HepG2 (cell line): ENCODE data around the gene HAGH. TPM values are rescaled to one million over a fixed set of nuclear protein-coding genes. Genes with fewer than 3 reads are reported as not detected.

Experiments
- CREB1 ChIP-seq, 2 experiments: fragments of 450-650 bp in 1 of 2; IDR thresholded peaks; 2 replicates each; pipeline ENCODE4 v1.6.1; 2016 to 2017; ENCODE audit warnings: control low read depth in 1 of 2, mild to moderate bottlenecking in 1 of 2, missing compliant biosample characterization in 1 of 2, missing genetic modification characterization in 1 of 2
- DR1 ChIP-seq: sonication (generic); formaldehyde crosslinking; IDR thresholded peaks from 2 replicates; pipeline ENCODE4 v1.8.0; 2021; ENCODE audit warnings: mild to moderate bottlenecking, missing genetic modification reagents, inconsistent platforms
- EZH2 ChIP-seq: conservative IDR thresholded peaks from 2 replicates; pipeline ENCODE4 v1.6.1; 2012; ENCODE audit warnings: mild to moderate bottlenecking, low read depth, low read length, moderate library complexity
- FOXA3 ChIP-seq: IDR thresholded peaks from 2 replicates; pipeline ENCODE4 v1.6.1; 2016; ENCODE audit warnings: missing genetic modification reagents, missing compliant biosample characterization
- GATAD1 ChIP-seq: IDR thresholded peaks from 2 replicates; pipeline ENCODE4 v1.6.1; 2016; ENCODE audit warnings: missing genetic modification reagents, missing compliant biosample characterization
- HMG20A ChIP-seq: IDR thresholded peaks from 2 replicates; pipeline ENCODE4 v1.6.1; 2016; ENCODE audit warnings: borderline replicate concordance
- JUNB ChIP-seq: sonication (generic); formaldehyde crosslinking; IDR thresholded peaks from 2 replicates; pipeline ENCODE4 v1.8.0; 2022; ENCODE audit warnings: missing genetic modification reagents, mild to moderate bottlenecking, borderline replicate concordance
- KDM3A ChIP-seq: IDR thresholded peaks from 2 replicates; pipeline ENCODE4 v1.6.1; 2018; ENCODE audit warnings: low read depth, missing compliant biosample characterization
- MYC ChIP-seq: sonication (generic); formaldehyde crosslinking; IDR thresholded peaks from 2 replicates; pipeline ENCODE4 v1.9.0; 2021; ENCODE audit warnings: missing genetic modification reagents, borderline replicate concordance
- NCOA5 ChIP-seq: sonication (generic); formaldehyde crosslinking; IDR thresholded peaks from 2 replicates; pipeline ENCODE4 v1.4.0; 2020; ENCODE audit warnings: missing genetic modification reagents
- PCBP2 ChIP-seq: fragments of 200-400 bp; formaldehyde crosslinking; optimal IDR thresholded peaks from 2 replicates; pipeline ENCODE3; 2018; ENCODE audit warnings: low read length, low read depth; ENCODE audit not compliant: poor library complexity, severe bottlenecking
- PITX1 ChIP-seq: sonication (generic); formaldehyde crosslinking; IDR thresholded peaks from 2 replicates; pipeline ENCODE4 v1.5.1; 2020; ENCODE audit warnings: mild to moderate bottlenecking, missing genetic modification reagents
- RBFOX2 ChIP-seq: fragments of 200-400 bp; formaldehyde crosslinking; IDR thresholded peaks from 2 replicates; pipeline ENCODE4 v1.6.1; 2017; ENCODE audit warnings: low read depth, mild to moderate bottlenecking, low read length
- SAP130 ChIP-seq: IDR thresholded peaks from 2 replicates; pipeline ENCODE4 v1.6.1; 2016; ENCODE audit warnings: low read depth
- SIX1 ChIP-seq: sonication (generic); formaldehyde crosslinking; IDR thresholded peaks from 2 replicates; pipeline ENCODE4 v1.4.0; 2020; ENCODE audit warnings: missing genetic modification reagents, borderline replicate concordance
- SOX13 ChIP-seq, 3 experiments: fragments of 450-650 bp in 1 of 3; sonication (generic) in 1 of 3; formaldehyde crosslinking in 1 of 3; IDR thresholded peaks in 2 of 3; conservative IDR thresholded peaks in 1 of 3; 2 replicates each; pipeline versions ENCODE4 v1.5.0 to v1.6.1; 2016 to 2020; ENCODE audit warnings: antibody characterized with exemption in 1 of 3, mild to moderate bottlenecking in 1 of 3, missing compliant biosample characterization in 1 of 3, missing genetic modification reagents in 1 of 3, moderate library complexity in 1 of 3
- TCF12 ChIP-seq, 2 experiments: fragments of 450-650 bp in 1 of 2; sonication (generic) in 1 of 2; formaldehyde crosslinking in 1 of 2; IDR thresholded peaks; 2 replicates each; pipeline versions ENCODE4 v1.6.1 to v1.8.0; 2017 to 2022; ENCODE audit warnings: antibody characterized with exemption in 1 of 2, mild to moderate bottlenecking in 1 of 2, missing genetic modification reagents in 1 of 2, moderate library complexity in 1 of 2
- XBP1 ChIP-seq: sonication (generic); formaldehyde crosslinking; IDR thresholded peaks from 2 replicates; pipeline ENCODE4 v1.5.0; 2020; ENCODE audit warnings: missing genetic modification reagents
- ZC3H13 ChIP-seq: sonication (generic); formaldehyde crosslinking; IDR thresholded peaks from 2 replicates; pipeline ENCODE4 v1.8.1; 2023; ENCODE audit warnings: mild to moderate bottlenecking, missing genetic modification reagents, moderate library complexity
- ZFP90 ChIP-seq: sonication (generic); formaldehyde crosslinking; IDR thresholded peaks from 2 replicates; pipeline ENCODE4 v1.8.0; 2022; ENCODE audit warnings: missing genetic modification reagents, mild to moderate bottlenecking, inconsistent platforms, borderline replicate concordance
- ZNF143 ChIP-seq: sonication (generic); formaldehyde crosslinking; IDR thresholded peaks from 2 replicates; pipeline ENCODE4 v1.4.0; 2020; ENCODE audit warnings: missing genetic modification reagents
- ZSCAN30 ChIP-seq: sonication (generic); formaldehyde crosslinking; IDR thresholded peaks from 2 replicates; pipeline ENCODE4 v1.5.0; 2020; ENCODE audit warnings: mild to moderate bottlenecking, missing genetic modification reagents
- polyA plus RNA-seq, 8 experiments: library from polyadenylated mRNA; depleted of rRNA in 3 of 8; stranded (reverse) in 7 of 8; unstranded in 1 of 8; fragments of >200 nt; fragmentation: Illumina TruSeq in 4 of 8; extraction: Trizol in 4 of 8; gene quantifications; 2 replicates each; pipeline versions ENCODE4 v1.2.1 to v1.2.3, GENCODE V29; 2011 to 2016; ENCODE audit warnings: low read depth in 4 of 8, missing spikeins in 1 of 8, mixed read lengths in 1 of 8; ENCODE audit not compliant: insufficient read depth in 1 of 8
- total RNA-seq, 5 experiments: library from RNA; depleted of rRNA; stranded (reverse); fragments of >200 nt; fragmentation: Illumina TruSeq; extraction: Trizol; gene quantifications; 2 replicates each; pipeline ENCODE4 v1.2.3, GENCODE V29; 2016; ENCODE audit warnings: low read depth in 1 of 5
- TF ChIP-seq, protein P1 (sequence below): sonication (generic); formaldehyde crosslinking; IDR thresholded peaks from 2 replicates; pipeline ENCODE4 v1.4.0; 2020; ENCODE audit warnings: missing genetic modification reagents
- TF ChIP-seq, protein P2 (sequence below): IDR thresholded peaks from 2 replicates; pipeline ENCODE4 v1.6.1; 2016; ENCODE audit warnings: mild to moderate bottlenecking, missing biosample characterization, missing genetic modification reagents
- TF ChIP-seq, protein P3 (sequence below): sonication (generic); formaldehyde crosslinking; IDR thresholded peaks from 2 replicates; pipeline ENCODE4 v1.4.0; 2020; ENCODE audit warnings: missing genetic modification reagents
- TF ChIP-seq, protein P4 (sequence below): sonication (generic); formaldehyde crosslinking; IDR thresholded peaks from 2 replicates; pipeline ENCODE4 v1.5.1; 2020; ENCODE audit warnings: mild to moderate bottlenecking, missing genetic modification reagents, moderate library complexity

HAGH gene
- total and polyA plus RNA-seq, 2 of the 13 experiments (the other 11 are each of a cell fraction or from before 2014, with no cell fraction given): 70.4 to 95.4 TPM

DNA sequence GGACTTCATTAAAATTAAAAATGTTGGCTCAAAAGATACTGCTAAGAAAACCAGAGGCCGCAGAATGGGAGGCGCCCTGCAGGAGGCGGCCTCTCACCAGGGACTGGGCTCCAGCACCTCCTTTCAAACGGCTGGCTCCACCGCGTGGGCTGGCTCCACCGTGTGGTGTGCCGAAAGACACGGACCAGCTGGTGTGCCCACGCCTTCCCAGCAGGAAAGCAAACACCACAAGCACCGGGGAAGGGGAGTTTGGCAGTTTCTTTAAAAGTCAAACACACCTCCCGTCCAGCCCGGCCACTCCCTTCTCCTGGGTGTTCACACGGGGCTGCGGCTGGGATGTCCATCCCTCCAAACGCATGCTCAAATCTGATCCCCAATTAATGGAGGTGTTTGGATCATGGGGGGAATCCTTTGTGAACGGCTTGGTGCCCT lies 13.9 kb downstream of the HAGH start (continued):
- TF ChIP-seq CREB1 (IDR thresholded peaks at IDR 0.05): no peak
- TF ChIP-seq CREB1 (CRISPR knock-in tag; IDR thresholded peaks at IDR 0.05): 0 out of 2 replicates have a peak, but pooled peaks have one; percentile 17
- peak; percentile 57 for TF ChIP-seq GATAD1 (CRISPR knock-in tag)
- peak; percentile 73 for TF ChIP-seq SAP130 (CRISPR knock-in tag)
- TF ChIP-seq MYC (CRISPR knock-in tag): peak; percentile 81; the same call in 1 of the 2 replicates
- TF ChIP-seq, protein P1, sequence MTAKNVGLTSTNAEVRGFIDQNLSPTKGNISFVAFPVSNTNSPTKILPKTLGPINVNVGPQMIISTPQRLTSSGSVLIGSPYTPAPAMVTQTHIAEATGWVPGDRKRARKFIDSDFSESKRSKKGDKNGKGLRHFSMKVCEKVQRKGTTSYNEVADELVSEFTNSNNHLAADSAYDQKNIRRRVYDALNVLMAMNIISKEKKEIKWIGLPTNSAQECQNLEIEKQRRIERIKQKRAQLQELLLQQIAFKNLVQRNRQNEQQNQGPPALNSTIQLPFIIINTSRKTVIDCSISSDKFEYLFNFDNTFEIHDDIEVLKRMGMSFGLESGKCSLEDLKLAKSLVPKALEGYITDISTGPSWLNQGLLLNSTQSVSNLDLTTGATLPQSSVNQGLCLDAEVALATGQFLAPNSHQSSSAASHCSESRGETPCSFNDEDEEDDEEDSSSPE: no peak
- TF ChIP-seq DR1: no peak
- no peak for TF ChIP-seq SOX13 (IDR thresholded peaks at IDR 0.05)
- TF ChIP-seq SOX13 (CRISPR knock-in tag; conservative IDR thresholded peaks at IDR 0.05 in 1 of 2, IDR thresholded peaks at IDR 0.05 in 1 of 2): 0 out of 4 replicates have a peak, but pooled peaks of 1 of the 2 experiments have one; percentile 34
- TF ChIP-seq SIX1: no peak
- no peak for TF ChIP-seq EZH2
- TF ChIP-seq, protein P2, sequence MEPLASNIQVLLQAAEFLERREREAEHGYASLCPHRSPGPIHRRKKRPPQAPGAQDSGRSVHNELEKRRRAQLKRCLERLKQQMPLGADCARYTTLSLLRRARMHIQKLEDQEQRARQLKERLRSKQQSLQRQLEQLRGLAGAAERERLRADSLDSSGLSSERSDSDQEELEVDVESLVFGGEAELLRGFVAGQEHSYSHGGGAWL: no peak
- TF ChIP-seq, protein P3, sequence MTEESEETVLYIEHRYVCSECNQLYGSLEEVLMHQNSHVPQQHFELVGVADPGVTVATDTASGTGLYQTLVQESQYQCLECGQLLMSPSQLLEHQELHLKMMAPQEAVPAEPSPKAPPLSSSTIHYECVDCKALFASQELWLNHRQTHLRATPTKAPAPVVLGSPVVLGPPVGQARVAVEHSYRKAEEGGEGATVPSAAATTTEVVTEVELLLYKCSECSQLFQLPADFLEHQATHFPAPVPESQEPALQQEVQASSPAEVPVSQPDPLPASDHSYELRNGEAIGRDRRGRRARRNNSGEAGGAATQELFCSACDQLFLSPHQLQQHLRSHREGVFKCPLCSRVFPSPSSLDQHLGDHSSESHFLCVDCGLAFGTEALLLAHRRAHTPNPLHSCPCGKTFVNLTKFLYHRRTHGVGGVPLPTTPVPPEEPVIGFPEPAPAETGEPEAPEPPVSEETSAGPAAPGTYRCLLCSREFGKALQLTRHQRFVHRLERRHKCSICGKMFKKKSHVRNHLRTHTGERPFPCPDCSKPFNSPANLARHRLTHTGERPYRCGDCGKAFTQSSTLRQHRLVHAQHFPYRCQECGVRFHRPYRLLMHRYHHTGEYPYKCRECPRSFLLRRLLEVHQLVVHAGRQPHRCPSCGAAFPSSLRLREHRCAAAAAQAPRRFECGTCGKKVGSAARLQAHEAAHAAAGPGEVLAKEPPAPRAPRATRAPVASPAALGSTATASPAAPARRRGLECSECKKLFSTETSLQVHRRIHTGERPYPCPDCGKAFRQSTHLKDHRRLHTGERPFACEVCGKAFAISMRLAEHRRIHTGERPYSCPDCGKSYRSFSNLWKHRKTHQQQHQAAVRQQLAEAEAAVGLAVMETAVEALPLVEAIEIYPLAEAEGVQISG (CRISPR knock-in tag): peak; percentile 50; the same call in 1 of the 2 replicates
- TF ChIP-seq, protein P4, sequence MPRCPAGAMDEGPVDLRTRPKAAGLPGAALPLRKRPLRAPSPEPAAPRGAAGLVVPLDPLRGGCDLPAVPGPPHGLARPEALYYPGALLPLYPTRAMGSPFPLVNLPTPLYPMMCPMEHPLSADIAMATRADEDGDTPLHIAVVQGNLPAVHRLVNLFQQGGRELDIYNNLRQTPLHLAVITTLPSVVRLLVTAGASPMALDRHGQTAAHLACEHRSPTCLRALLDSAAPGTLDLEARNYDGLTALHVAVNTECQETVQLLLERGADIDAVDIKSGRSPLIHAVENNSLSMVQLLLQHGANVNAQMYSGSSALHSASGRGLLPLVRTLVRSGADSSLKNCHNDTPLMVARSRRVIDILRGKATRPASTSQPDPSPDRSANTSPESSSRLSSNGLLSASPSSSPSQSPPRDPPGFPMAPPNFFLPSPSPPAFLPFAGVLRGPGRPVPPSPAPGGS: no peak
- no peak for TF ChIP-seq NCOA5 (CRISPR knock-in tag)
- no peak for TF ChIP-seq HMG20A (CRISPR knock-in tag)
- no peak for TF ChIP-seq XBP1 (CRISPR knock-in tag)
- TF ChIP-seq KDM3A: peak; percentile 43; the same call in 1 of the 2 replicates
- TF ChIP-seq ZC3H13 (CRISPR knock-in tag): no peak
- TF ChIP-seq ZSCAN30: no peak
- no peak for TF ChIP-seq ZNF143 (CRISPR knock-in tag)
- TF ChIP-seq TCF12 (IDR thresholded peaks at IDR 0.05): no peak
- no peak for TF ChIP-seq TCF12 (CRISPR knock-in tag; IDR thresholded peaks at IDR 0.05)
- TF ChIP-seq PITX1 (CRISPR knock-in tag): no peak
- TF ChIP-seq JUNB: no peak
- no peak for TF ChIP-seq PCBP2
- TF ChIP-seq ZFP90 (CRISPR knock-in tag): 0 out of 2 replicates have a peak, but pooled peaks have one; percentile 44
- 0 out of 2 replicates have a peak, but pooled peaks have one; percentile 26 for TF ChIP-seq RBFOX2
- TF ChIP-seq FOXA3 (CRISPR knock-in tag): peak; percentile 28; the same call in 1 of the 2 replicates
